NCI-H1092 treated with DMSO at 0.1 percent for 48 hours (cell line): Measurements from ENCODE around the gene TEC.
"Not testable (repeated sequence)": the region's sequence is repeated elsewhere in the genome, so short reads cannot be mapped to it uniquely, and the experiment has no call there.

Experiments
- DNase-seq: peaks from one replicate; lab custom pipeline; 2025; lab: John Stamatoyannopoulos, UW

TEC gene

DNA sequence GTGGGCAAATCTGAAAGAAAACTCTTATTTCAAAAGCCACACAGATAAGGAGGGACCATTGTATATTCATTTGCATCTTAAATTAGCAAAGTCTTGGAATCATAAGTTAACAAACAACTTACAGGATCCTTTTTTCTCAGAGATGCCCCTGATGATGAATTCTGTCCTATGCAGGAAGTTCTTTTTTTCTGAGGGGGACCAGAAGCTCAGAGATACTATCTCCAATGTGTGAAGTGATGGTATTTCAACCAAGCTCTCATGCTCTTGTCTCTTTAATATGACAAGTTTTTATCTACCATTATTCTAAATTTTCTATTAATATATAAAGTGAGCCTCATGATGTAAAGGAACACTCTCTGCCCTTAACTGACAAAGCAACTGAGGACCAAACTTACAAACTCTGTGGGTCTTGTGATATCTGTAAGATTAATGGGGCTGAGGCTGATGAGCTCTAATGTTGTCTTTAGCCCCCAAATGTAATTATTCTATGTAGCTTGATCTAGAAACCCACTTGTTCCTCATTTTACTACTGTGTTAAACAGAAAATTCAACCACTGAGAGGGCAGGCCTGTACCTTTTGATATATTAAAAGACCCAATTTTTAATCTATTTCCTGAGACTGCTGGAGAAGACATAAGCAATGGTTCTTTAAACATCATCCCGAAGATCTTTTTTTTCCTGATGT, 27.0 kb downstream of the TEC start:
- DNase-seq, result no peak

DNA sequence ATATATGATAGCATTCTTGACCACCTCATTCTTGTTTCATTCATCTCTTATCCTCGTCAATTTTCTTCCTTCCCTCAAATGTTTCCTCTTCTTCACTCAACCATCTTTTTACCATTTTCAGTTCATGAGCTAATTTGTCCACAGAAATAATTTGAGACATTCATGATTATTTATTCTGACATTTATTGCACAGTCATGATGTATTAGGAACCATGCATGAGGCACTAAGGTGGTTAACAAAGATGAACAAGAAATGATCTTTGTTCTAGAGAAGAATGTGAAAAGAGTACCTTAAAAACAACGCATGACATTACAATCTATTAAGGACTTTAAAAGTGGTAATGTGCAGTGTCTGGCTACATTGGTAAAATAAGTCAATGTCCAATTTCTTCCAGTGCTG, 27.9 kb downstream of the TEC start:
- no peak for DNase-seq

DNA sequence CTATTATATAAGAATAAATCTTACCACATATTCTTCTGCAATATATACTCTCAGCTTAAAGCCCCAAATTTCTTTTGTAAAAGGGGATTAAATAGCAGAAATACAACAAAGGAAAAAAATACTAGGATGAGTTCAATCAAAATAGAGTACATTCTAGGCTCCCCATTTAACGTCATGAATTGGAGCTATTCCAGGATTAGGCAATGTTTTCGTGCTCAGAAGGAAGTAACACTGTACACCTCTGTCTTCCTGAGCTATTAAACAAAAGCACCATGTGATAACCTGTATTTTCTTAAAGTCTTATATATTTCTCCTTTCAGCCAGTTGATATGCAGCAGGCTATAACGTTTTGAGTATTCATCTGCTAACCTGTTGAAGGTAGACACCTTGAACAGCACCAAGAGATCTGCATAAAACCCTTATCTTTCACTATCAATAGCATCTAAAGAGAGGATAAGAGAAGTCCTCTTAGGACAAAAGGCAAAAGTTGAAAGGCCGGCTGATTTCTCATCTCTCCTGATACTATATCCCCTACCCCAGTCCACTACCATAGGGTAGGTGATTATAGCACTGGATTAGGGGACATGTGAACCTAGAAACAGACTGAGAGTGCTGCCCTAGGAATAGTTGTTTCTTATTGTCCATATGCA, 31.5 kb downstream of the TEC start:
- no peak for DNase-seq

DNA sequence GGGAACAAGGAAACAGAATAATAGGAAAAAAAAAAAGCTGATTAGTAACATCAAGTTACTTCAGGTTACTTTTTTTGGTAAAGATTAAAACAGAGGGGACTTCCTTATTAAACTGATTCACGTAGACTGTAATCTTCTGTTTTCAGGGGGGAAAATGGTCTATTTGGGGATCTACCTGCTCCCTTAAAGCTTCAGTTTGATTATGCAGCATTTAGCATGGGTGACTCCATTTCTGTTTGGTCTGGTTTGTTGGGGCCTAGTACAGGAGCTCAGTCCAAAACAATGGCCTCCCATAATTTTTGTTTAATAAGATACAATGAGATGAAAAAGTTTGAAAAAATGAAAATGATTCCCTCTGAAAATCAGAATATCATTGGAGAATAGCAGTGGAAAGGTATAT, 34.6 kb downstream of the TEC start:
- no peak for DNase-seq

DNA sequence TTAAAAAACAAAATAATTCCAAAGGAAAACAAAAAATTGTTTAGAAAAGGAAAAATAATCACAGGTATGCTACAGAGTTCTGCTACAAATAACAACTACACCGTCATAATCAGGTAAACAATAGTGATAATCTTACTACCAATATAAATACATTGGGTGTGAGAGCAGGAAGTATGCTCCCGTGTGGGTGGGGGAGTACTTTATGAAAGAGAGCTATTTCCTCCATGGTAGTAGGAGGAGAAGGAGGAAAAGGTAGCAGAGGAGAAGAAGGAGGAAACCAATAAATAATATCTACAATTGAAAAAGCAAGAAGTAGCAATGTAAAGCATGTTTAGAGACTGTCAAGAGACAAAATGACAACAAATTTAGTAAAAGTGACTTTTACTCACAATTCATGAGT, 35.1 kb downstream of the TEC start:
- no peak for DNase-seq

DNA sequence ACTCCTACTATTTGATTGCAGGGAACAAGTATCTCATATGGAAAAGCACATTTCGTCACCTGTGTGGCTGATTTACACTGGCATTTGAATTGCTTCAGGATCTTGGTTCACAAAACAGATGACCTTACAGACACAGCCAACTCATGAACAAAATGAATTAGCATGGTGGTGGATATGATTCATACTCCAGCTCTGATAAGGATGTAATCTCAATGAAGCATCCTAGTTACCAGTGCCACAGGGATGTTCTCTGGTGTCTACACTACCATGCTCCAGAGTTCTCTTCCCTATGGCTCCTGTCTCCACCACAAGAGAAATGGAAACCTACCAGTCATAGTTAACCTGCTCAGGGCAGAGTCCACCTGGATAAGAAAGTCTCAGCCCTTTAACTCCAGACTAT, 40.7 kb downstream of the TEC start:
- DNase-seq, result no peak

DNA sequence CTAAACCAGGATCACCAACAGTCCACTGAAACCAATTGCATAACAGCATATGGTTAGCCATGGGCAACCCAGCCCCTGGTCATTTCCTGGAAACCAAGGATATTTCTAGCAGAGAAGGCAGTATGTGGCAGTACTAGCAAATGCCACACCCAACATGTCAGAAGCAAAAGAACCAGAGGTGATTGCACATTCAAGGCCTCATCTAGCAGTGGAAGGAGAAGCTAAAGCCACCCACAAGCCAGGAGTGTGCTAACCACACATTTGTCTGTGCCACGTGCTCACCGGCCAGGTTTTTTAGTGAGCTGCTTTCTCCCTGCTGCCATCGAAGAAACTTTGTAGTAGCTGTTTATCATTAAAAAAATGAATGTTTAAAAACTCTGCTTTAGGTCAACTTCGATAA, 42.0 kb downstream of the TEC start:
- no peak for DNase-seq

DNA sequence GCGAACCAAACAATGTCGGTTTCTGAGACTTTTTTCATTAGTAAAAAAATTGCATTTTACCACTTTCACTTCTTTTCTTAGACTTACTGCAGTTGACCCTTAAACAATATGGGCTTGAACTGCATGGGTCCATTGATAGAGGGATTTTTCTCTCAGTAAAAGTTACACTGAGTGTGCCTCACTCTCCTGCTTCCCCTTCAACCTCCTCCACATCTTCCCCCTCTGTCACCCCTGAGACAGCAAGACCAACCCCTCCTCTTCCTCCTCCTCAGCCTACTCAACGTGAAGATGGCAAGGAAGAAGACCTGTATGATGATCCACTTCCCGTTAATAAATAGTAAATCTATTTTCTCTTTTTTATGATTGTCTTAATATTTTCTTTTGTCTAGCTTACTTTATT, 43.4 kb downstream of the TEC start:
- no peak for DNase-seq

DNA sequence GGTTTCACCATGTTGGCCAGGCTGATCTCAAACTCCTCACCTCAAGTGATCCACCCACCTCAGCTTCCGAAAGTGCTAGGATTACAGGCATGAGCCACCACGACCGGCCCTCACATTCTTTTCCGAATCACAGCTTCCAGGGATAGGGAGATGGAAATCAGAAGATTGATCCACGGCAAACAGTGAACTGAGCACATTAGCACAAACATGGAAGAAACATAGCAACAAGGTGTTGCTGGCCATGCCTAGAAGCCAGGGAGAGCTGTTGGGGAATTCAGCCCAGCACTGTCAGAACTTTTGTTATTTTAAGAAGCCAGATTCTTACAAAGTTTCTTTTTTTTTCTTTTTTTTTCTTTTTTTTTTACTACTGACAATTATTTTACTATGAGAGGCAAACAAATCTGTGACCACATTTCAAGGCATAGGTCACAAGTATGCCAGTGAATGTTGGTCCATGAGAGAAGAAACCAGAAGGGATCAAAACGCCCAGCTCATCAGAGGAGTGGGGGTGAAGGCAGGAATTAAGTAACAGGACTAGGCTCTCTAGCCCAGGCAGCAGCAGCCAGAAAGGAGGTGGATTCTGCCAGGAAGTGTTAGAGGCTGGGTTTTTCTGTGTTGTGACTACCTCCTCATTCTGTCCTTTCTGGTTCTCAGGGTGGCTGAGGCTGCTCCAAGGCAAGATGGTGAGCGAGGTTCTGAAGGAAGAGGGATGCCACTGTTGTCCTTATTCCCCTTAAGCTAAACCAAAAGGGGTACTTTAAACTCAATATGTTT, 44.1 kb downstream of the TEC start:
- DNase-seq, result no peak

DNA sequence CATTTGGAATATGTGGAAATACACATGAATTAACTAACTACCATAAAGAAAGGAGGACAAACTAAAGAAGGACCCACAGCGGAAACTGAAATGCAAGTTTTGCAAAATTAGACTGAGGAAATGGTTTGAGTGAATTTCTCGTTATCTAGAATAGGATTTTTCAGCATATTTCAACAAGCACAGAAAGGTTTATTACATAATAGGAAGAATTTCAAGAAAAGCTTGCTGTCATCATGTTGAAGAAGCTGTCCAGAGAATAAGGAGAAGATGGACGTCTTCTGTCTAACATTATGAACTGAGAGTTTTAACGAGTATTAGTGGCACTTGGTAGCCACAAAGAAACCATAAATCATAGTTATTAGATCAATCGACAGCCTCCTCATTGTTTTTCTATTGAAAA, 45.0 kb downstream of the TEC start:
- DNase-seq, result no peak

DNA sequence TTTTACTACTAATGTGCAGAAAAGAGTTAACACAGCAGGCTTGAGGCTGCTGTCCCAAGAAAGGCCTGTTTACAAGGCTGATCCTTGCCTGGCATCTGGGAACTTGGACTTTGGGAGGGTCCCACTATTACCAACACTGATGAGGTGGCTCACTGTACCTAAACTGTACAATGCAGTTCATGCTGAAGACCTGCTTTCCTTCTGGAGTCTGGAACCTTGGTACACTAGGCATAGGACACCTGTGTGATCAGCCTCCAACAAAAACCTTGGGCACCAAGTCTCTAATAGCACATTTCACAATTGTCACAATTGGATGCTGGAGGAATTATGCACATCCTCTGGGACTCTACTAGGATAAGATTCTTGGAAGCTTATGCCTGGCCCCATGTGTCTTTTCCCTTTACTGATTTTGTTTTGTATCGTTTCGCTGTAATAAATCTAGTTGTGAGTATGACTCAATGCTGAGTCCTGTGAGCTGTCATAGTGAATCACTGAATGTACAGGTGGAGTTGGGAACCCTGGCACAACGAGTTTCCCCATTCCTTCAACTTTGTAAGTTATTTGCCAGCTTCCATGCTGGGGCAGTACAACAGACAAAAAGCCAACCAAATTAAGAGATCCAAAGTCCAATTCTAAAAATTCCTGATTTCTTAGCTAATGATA, 45.9 kb downstream of the TEC start:
- no peak for DNase-seq

DNA sequence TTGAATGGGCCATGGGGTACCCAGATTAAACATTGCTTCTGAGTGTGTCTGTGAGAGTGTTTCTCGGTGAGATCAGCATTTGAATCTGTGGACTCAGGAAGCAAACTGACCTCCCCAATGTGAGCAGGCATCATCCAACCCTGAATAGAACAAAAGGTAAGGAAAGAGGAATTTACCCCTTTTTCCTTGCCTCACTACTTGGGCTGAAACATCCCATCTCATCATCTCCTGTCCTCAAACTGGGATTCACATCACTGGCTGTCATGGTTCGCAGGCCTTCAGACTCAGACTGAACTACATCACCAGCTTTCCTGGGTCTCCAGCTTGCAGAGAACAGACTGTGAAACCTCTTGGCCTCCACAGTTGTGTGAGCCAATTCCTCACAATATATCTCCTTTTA, 47.1 kb downstream of the TEC start:
- no peak for DNase-seq

DNA sequence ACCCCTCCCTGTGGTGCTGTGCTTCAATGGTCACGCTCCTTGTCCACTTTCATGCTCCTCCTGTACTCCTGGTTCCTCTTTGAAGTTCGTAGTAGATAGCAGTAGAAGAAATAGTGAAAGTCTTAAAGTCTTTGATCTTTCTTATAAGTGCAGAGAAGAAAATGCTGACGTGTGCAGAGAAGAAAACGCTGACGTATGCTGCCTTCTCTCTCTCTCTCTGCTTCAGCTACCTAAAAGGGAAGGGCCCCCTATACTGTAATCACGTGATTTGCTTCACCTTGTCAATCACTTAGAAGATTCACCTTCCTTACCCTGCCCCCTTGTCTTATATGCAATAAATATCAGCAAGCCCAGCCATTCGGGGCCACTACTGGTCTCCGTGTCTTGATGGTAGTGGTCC, 50.2 kb downstream of the TEC start:
- not testable (repeated sequence) for DNase-seq

DNA sequence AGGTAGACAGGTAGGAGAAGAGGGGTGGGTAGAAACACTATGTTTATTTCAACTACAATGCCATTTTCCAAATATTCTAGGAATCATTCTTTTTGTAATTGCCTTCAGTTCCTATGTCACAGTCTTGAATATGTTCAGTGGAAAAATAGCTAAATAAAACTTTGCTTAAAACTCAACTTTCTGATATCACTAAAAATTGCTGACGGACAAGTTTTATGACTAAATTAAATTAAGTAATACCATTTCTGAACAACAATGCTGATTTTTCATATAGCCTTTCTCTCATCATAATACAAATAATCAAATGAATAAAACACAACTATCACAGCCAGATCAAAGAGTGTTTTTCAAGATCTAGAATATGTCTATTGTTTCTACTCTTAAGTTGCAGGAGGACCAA, 53.1 kb downstream of the TEC start:
- no peak for DNase-seq

DNA sequence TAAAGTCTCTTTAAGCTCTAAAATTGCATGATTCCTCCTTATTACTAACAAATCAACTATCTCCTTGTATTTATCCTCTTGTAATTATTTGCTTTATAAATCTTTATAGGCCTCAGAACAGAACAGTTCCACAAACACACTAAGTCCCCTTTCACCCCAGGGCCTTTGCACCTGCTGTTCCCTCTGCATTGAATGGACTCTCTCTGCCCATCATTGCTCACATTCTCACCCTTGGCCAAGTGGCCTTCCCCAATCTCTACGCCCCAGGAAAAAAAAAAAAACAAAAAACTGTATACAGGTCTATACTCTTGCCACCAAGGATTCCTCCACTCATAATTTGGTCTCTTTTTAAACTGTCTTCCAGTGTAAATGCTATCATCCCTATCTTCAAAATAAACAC, 53.7 kb downstream of the TEC start:
- DNase-seq, result no peak

DNA sequence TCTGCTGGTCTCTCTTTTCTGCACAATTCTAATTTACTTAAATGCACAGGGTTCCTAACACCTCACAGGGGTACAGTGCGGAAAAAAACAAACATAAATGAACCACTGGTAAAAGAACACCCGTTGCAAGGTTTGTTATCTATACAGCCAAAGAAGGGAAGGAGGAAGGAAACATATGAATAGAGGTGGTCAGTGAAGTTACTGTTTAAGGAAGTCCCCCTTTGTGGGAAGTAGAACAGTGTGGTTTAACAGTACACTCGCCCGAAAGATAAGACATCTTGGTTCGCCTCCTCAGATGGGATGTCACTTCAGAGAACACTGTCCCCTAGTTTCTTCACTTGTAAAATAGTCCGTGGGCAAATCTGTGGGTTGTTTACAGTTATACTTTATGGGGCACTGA, 57.5 kb downstream of the TEC start:
- no peak for DNase-seq

DNA sequence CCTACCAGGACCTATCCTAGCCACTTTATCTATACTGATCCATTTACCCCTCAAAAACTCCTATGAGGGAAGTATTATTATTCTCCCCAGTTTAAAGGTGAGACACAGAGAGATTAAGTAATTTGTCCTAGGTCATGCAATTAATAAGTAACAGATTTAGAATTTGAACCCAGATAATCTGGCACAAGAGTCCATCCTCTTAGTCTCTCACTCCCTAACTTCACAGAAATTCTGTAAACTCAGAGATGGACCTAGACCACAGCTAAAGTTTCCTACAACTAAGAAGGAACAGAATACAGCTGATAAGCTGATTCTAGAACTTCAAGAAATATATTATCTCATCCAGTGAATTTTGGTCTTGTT, 58.7 kb downstream of the TEC start:
- no peak for DNase-seq

DNA sequence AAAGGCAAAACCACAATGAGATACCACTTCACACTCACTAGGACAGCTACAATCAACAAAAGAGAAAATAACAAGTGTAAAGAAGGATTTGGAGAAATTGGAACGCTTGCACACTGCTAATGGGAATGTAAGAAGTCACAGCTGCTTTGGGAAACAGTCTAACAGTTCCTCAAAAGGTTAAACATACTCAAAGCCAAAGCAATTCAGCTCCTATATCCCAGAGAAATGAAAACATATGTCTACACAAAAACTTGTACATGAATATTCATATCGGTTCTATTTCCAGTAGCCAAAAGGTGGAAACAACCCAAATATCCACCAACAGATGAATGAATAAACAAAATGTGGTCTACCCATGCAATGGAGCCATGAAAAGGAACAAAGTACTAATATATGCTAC, 64.0 kb downstream of the TEC start:
- no peak for DNase-seq

DNA sequence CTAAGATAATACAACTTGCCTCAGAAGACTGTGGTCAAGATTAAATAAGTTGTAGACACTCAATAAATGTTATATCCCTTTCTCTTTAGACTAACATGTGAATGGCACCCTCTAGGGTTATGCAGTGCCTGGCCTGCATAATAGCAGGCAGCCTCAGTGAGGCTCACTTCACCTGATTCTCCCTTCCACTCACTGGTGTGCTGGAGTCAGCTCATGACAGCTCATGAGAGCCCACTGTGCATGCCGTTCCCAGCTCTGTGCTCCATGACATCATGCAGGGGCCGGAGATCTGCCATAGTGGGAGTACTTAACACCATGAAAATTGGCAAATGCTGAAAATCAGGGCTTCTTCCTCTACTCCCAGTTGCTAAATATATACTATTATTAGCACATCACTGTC, 64.5 kb downstream of the TEC start:
- DNase-seq, result no peak

DNA sequence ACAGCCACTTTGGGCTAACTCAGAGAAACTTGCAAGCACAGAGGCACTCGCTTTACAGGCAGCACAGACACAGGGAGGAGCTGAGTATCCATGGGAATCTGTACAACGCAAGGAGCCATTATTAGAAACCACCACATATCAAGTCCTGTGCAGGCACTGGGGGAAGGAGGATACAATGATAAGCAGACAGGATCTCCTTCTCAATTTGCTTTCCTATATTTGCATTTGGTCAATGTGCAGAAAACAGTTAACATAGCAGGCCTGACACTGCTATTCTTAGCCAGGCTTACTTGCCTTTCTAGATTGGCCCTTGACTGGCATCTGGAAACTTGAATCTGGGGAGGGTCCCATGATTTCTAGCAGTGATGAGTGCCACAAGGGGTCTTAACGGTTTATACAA, 65.8 kb downstream of the TEC start:
- DNase-seq, result no peak

DNA sequence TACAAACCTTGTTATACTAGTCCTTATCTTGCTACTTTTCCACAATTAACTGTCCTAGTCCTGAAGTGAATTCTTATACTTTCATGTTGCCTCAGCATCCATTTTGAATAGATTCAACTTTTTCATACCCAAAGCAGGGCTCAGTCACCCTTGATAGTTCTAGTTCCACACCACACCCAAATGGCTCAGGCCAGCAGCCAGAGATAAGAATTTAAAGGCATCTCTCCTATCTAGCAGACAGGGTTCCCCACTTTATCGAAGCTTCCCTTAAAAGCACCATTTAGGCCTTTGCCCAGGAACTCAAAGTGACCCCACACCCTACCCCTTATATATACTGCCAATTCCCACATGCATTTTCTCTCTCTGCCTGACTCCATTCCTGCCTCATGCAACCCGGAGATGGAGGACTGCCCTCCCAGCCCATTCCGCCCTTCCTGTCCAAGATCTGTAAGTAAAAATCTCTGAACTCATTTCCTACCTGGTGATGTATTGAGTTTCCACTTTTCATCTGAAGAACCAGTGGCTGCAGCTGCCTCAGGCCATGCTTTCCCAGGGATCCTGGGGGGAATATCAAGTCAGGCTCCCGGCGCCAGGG, 71.9 kb downstream of the TEC start:
- no peak for DNase-seq

DNA sequence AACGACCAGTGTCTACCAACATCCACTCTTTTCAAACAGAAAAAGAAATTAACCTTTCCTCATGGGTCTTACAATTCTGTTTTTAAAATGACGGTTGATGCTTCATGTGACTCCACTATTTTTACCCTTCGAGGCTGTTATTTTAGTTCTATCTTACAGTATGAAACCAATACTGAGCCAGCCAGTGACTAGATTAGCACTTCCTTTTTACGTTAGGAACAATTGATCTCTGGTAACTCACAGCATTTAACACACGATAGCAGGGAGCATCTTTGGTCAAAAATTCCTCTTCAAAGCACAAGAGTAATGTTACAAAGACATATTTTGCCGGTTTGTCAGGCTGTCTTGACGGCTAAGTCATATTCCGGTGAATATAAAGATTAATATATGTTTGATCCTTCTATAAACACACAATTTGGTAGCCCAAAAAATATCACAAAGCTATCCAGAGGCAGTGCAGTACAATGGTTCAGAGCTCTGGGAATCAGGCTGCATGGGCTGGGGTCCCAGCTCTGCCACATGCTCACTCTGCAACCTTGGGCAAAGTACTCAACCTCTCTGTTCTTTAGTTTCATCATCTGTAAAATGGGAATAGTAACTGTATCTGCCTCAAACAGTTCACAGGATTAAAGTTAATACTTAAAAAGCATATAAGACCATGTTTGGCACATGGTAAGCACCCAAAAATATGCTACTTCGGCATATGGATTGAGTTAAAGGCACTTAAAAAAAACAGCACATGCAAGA, 72.7 kb downstream of the TEC start:
- no peak for DNase-seq
